PC-3 (cell line): ENCODE data around the gene SPATA16.

ENCODE experiments used
- CTCF ChIP-seq: fragments of 300-600 bp; sonication (generic); conservative IDR thresholded peaks from 2 replicates; pipeline ENCODE4 v1.5.1; 2017; ENCODE audit warnings: antibody characterized with exemption, low read depth, mild to moderate bottlenecking, low read length
- EZH2 ChIP-seq: fragments of 300-600 bp; sonication (generic); IDR thresholded peaks from one replicate; pipeline ENCODE4 v1.6.1; 2017; ENCODE audit warnings: antibody characterized with exemption, mild to moderate bottlenecking, low read length; ENCODE audit not compliant: unreplicated experiment
- EZH2phosphoT487 ChIP-seq: fragments of 300-600 bp; sonication (generic); IDR thresholded peaks from 2 replicates; pipeline ENCODE4 v1.6.1; 2018; ENCODE audit warnings: mild to moderate bottlenecking, antibody characterized with exemption, low read length, borderline replicate concordance

- no peak for TF ChIP-seq CTCF
- no peak for TF ChIP-seq EZH2phosphoT487
- no peak for TF ChIP-seq EZH2
Observed at GRCh38 chr3:173009410-173009809, 131.6 kb downstream of the SPATA16 start.
